OCI-M1 (cell line): ENCODE measurements around the gene ZCCHC2.
A peak's percentile ranks its signal among the peaks of the same experiment; 100 is the strongest.

ENCODE experiments used
- DNase-seq: peaks from one replicate; lab custom pipeline; 2025; lab: John Stamatoyannopoulos, UW

The ZCCHC2 gene

DNA sequence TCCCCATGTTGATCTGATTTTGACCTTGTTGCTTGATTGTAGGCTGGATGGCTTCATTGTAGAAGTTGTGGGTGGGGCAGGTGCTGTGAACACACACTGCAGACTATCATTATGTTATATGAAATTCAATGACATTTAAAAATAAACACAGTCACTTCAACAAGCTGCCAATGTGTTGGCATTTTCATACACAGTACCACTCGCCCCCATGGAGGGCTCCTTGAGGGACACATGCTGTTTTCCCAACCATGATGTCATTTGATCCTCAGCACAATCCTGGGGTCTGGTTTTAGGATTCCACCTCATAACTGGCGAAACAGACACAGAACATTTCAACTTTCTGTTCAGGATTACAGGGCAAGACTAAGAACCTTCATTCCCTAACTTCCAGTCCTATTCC, 86.9 kb downstream of the ZCCHC2 start:
- no peak for DNase-seq

DNA sequence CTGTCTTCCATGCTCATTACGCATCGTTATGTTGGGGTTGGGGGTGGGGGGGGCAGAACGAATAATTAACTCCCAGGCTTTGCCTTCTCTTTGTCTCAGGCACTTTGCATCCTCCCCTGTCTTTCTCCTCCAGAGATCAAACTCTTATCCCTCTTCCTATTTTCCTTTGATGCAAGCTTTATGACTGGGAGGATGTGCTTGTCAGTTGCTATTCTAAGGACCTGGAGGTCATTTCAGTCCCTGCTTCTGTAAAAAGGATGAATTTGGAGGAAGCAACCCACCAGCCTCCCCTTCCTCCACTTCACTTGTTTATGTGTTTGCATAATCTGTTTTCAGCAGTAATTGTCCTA, 87.5 kb downstream of the ZCCHC2 start:
- no peak for DNase-seq

DNA sequence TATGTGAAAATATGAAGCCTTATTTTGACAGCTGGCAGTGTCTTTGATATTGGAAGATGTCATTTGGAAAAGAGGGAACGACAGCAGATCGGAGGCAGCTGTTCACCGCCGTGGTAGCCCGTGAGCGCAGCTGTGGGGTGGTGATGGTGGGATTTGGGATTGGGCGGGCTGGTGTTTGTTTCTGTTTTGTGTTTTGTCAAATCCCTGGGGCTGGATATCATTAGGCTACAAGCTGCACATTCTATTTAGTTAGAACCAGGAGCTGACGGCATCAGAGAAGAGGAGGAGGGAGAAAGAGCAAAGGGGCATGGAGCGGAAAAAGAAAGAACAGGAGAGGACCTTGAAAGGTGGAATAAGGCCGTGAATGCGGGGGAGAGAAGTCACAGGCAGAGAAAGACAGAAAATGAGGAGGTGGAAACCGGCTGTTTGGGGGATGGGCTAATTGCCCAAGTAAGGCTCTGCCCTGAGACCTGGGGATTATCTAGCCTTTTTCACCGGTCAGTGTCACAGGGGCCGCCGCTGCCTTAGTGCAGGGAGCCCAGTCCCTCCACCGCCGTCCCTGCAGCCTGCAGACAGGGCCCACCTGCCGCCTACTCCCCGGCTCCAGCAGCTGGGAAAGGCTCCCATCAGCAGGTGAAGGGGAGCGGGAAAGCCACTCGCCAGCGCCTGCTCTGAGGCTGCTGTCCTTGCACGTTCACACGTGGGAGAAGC, 88.0 kb downstream of the ZCCHC2 start:
- no peak for DNase-seq

DNA sequence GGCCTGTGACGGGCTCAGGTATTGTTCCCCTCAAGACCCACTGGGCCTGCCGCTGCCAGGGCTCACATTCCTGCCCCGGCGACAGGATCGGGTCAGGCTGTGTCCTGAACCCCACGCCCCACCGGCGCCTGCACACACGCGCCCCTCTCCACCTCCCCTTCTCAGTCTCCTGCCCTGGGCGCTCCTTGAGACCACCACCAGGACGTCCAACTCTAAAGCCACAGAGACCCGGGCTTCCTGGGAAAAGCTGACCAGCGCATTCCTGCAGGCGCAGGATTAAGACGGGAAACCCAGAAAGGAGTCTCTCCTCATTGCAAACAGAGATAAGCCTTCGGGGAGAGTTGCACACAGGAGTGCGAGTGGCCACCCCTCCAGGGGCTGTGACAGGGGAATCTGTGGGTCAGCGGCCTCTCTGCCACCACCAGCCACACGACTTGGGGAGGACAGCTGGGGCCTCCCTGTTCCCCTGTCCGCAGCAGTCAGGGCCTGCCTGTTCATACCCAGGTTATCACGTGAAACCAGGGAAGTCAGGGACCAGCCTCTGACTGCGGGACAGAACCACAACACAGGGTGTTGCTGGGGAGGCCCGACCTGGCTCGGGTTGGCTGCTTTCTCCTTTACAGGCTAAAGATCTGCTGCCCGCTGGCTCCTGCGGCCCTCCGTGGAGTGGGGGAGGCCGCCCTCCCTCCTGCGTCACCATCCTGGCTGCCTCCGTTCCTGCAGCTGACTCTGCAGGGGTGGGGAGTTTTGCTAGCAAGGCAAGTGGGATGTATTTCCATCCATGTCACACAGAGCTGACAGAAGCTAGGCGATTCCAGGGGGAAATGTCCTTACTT, 88.8 kb downstream of the ZCCHC2 start:
- no peak for DNase-seq

DNA sequence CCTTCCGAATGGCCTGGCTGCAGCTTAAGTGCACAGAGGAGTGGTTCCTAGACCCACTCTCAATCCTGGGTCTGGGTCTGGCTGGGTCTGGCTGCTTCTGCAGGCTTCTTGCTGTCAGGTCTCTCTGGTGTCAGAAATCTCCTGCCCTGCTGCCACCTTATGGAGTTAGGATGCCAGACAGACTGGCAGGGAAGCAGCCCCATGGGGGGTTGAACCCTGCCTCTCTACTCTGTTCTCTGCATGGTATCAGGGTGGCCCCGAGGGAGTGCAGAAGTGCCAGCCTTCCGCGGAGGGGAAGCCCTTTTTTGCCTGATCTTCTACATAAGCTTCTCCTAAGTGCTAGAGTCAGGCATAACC, 89.4 kb downstream of the ZCCHC2 start:
- no peak for DNase-seq

DNA sequence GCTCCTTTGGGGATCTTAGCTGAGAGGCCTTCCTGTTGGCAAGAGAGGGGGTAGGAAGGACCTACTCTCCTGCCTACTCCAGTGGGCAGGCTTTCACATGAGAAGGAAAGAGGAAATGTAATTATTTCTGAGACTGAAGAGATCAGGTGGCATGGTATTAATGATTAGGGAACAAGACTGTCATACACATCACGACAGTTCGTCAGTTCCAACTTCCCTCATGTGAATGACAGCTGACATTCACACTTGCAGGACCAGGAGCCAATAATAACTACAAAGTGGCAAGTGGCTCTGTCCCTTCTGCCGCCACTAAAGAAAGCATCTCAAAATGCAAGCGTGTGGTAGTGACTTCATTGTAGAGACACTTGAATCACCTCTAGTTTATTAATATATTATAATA, 90.0 kb downstream of the ZCCHC2 start:
- DNase-seq, result no peak

DNA sequence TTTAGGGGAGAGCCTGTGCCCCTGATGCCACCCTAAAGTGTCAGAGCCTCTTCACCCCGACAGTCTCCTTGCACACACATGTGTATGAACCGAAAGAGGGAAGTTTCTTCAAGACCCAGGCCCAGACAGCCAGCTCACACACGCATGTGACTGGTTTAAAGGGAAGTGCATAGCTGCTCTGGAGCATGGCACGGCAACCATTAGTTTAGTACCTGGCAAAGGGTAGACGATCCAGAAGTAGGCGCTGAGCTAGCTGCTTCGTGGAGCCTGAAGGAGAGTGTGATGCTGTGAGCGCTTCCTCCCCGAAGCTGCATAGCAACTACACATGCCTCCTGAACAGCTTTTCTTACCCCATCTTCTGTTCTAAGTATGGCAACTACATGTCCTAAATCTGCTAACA, 91.7 kb downstream of the ZCCHC2 start:
- peak; percentile 16 for DNase-seq

DNA sequence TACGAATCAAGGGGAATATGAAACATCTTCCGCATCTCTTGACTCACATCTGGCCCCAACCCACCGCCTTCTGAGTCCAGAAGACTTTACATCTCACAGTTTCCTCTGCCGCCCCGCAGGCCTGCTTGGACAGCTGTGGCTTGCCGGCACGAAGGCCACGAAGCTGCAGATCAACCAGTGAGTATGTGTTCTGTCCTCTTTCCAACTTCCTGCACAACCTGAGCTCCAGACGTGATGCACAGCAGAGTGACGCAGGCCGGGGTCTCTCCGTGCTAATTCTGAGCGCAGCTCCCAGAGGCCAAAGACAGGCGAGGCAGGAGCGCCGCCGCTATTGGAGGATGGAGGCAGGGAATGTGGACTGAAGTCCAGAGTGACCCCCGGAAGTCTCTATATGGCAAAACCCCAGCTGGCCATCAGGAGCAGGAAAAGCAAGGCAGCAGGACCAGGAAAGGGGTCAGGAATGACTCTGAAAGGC, 93.5 kb downstream of the ZCCHC2 start:
- DNase-seq, result no peak

DNA sequence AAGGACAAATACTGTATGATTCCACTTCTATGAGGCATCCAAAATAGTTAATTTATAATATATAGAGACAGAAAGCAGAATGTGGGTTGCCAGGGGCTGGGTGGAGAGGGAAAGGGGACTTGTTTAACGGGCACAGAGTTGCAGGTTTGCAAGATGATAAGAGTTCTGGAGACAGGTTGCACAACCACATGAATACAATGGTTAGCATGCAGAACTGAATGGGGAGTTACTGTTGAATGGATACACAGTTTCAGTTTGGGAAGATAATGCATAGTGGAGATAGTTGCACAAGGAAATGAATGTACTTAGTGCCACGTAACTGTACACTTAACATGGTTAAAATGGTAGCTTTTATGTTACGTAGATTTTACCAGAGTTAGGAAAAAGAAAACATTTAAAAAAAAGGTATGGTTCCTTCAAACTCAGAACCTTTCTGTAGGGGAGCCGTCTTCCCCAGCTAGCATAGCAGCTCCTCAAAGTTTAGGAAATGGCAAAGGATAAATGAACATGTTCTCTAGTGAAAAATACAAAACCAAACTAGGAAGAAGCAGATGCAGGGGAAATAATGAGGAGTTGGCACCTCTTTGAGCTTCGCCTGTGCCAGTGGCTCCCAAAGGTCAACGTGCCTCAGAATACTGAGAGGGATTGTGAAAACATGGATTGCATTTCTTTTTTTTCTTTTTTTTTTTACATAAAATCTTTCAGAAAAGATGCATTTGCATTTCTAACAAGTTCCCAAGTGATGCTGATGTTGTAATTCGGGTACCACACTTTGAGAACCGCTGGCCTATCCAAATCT, 95.2 kb downstream of the ZCCHC2 start:
- peak; percentile 25 for DNase-seq

DNA sequence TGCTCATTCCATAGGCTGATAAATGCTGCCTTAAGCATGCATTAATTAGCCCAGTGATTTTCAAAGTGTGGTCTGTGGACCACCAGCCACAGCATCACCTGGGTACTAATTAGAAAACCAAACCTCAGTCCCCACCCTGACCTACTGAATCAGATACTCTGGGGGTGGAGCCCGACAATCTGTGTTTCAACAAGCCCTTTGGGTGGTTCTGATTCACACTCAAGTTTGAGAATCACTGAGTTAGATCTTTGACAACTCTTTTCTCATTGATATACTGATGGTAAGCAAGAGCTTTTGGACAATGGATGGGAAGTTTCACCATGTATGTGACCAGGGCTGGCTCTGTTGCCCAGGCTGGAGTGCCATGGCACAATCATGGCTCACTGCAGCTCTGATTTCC, 95.9 kb downstream of the ZCCHC2 start:
- DNase-seq, result no peak

DNA sequence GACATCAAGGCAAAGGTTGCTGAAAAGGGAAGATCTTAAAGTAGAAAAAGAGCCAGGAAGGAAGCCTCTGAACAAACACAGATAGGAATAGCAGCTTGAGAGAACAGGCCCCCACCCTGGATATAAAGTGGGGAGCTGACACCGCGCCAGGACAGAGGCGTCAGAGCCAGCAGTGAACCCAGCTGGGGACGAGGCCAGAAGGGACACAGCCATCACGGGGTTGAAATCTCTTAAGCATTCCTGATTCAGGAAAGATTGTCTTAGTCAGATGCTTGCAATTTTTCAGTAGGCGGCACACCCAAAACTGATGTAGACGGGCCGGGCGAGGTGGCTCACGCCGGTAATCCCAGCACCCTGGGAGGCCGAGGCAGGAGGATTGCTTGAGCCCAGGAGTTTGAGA, 98.7 kb downstream of the ZCCHC2 start:
- no peak for DNase-seq

DNA sequence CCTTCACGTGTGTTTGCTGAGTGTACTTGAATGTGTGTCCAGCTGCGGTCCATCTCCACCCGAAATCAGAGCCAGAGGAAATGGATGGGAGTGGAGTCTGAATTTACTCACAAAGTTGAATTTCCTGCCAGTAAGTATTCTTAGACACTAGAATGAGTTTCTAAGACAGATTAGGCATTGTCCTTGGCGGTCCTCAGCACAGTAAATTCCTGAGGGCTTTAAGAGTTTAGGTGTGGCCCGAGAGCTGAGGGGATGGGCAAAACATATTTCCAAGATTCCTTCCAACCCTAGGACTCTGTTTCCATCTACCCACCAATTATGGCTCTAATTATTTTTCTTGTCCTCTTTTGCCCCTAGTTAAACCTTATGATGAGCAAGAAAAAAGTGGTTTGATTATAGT, 102.2 kb downstream of the ZCCHC2 start:
- no peak for DNase-seq
